Activated T-cell treated with anti-CD3 and anti-CD28 coated beads, Interleukin-2, amount 50 U/mL, for 4 hours (primary cell): ENCODE data around the gene UBE2E2. TPM values are rescaled to one million over a fixed set of nuclear protein-coding genes. Genes with fewer than 3 reads are reported as not detected.

Experiments
- ATAC-seq, 2 donors: fragments of 200-7000 bp; cut with Tn5 transposase; one replicate each; pipeline ENCODE4 v1.10.0; 2021
- DNase-seq: peaks from one replicate; pipeline ENCODE4 v3.0.0-alpha.2; 2020
- H3K27me3 Mint-ChIP-seq: one replicate; pipeline ENCODE4 v1.8.0; 2021; ENCODE audit warnings: low read depth, mixed read lengths
- H3K36me3 Mint-ChIP-seq: one replicate; pipeline ENCODE4 v1.8.0; 2022; ENCODE audit warnings: mixed read lengths; ENCODE audit not compliant: insufficient read depth
- H3K4me1 Mint-ChIP-seq: one replicate; pipeline ENCODE4 v1.8.0; 2021; ENCODE audit warnings: low read depth, mixed read lengths
- H3K4me3 Mint-ChIP-seq: one replicate; pipeline ENCODE4 v1.8.0; 2021; ENCODE audit warnings: mild to moderate bottlenecking, moderate library complexity, mixed read lengths
- H3K9me3 Mint-ChIP-seq: one replicate; pipeline ENCODE4 v1.8.0; 2021; ENCODE audit warnings: mixed read lengths
- total RNA-seq, 3 donors: library from RNA; stranded (reverse); gene quantifications; one replicate each; pipeline ENCODE4 v1.2.1, GENCODE V29; 2021

The UBE2E2 gene
- total RNA-seq, 3 donors from 2014 or later: 8.7 to 11.5 (median 10.4) TPM

DNA sequence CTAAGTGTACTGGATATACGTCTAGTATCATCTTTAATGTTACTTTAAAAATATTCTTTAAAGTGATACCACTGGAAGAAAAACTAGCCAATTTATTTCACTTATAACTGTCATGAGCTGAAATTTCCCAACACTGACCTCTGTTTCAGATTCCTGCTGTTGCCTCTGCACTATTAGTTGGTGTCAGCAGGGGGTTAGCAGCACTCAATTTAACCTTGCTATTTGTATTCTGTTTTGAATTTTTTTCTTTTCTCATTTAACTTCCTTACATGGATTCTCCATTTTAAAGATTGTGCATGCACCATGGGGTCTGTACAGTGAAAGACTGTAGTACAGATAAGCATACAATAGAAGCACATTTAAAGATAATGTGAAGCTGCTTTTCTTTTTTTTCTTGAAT lies 169.2 kb downstream of the UBE2E2 start:
- Mint-ChIP-seq H3K4me3 (no peak overlapping the region), H3K9me3 (no peaks in the 10 kb centered on the region), H3K36me3 (no peaks in the 10 kb centered on the region), H3K27me3 (no peaks in the 10 kb centered on the region), H3K4me1 (peaks cover 3% of the 10 kb centered on the region)
- DNase-seq (no peak), ATAC-seq (no peak)

DNA sequence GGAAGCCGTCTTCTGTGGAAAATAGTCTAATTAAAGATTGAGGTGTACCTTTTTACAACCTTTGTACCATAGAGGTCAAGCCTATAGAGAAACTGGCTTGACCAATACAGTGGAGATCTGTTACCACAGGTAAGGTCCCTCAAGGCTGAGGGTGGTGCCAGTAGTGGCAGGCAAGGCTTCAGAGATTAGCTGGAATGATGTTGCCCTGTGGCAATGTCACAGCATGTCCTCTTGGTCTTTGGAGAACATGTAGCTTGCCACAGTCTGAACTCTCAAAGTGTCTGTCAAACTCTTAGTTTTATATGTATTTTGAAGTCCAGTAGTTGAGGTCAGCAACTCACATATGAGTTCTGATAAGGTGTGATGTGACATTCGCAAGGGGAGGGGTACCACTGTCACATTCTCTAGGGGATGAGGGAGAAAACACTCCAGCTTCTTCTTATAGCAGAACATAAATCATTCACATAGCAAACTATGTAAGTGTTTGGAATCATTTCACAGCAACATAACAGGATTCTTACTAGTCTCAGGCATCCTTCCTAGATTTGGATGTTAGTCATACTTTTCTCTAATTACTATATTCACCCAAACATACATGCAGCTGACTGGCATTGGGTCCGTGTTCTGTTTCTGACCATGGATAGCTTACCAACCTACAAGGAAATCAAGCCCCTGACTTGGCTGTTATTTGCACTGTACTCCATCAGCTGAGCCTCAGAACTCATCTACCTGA lies 173.6 kb downstream of the UBE2E2 start:
- H3K36me3 Mint-ChIP-seq: no peaks in the 10 kb centered on the region
- ATAC-seq: no peak
- no peaks in the 10 kb centered on the region for H3K4me1 Mint-ChIP-seq
- no peak overlapping the region for H3K4me3 Mint-ChIP-seq
- no peak for DNase-seq
- no peaks in the 10 kb centered on the region for H3K27me3 Mint-ChIP-seq
- H3K9me3 Mint-ChIP-seq: no peaks in the 10 kb centered on the region

DNA sequence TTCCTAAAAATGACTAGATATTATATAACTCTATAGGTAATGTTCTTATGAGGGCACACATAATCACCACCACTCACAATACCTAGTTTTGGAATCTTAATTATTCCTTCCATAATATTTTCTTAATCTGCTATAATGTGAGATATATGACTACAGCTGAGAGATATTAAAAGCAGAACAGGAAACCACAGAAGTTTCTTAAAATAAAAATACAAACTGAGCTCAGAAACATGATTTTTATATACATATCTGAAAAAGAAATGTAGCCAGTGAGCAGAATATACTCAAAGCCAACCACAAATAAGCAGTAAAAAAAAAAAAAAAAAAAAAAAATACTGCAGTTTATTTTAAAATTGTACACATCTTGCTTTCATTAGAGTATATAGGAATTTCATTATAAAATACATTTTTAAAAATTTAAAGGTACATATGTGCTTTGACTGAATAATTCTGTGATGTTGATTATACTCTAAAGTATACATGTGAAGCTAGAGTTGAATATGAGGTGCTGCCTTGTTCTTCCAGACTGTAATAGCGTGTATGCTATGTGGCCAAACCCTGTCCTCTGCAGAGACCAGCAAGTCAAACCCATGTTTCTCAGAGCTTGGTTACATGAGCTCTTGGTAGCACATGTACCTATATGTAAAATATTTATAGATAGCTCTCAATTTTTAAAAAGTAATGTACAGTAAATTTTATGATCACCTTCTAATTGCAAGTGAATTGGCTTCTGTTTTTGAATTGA lies 175.0 kb downstream of the UBE2E2 start:
- no peaks in the 10 kb centered on the region for H3K9me3 Mint-ChIP-seq
- DNase-seq: no peak
- no peak overlapping the region for H3K4me3 Mint-ChIP-seq
- no peak for ATAC-seq
- no peaks in the 10 kb centered on the region for H3K36me3 Mint-ChIP-seq
- no peaks in the 10 kb centered on the region for H3K4me1 Mint-ChIP-seq
- H3K27me3 Mint-ChIP-seq: no peaks in the 10 kb centered on the region

DNA sequence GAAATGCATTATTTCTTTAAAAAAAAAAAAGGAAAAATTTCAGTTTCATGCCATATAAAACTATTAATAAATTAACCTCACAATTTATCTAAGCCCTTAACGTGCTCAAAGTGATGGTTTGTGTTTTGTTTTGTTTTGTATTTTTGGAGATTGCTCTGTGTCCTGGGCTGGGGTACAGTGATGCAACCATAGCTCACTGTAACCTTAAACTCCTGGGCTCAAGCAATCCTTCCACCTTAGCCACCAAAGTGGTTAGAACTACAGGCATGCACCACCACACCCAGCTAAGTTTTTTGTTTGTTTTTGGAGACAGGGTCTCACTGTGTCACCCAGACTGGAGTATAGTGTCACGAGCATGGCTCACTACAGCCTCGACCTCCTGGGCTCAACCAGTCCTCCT lies 180.7 kb downstream of the UBE2E2 start:
- Mint-ChIP-seq H3K4me1 (peaks cover 5% of the 10 kb centered on the region), H3K27me3 (no peaks in the 10 kb centered on the region), H3K4me3 (no peak overlapping the region), H3K36me3 (no peaks in the 10 kb centered on the region), H3K9me3 (no peaks in the 10 kb centered on the region)
- ATAC-seq (no peak), DNase-seq (no peak)

DNA sequence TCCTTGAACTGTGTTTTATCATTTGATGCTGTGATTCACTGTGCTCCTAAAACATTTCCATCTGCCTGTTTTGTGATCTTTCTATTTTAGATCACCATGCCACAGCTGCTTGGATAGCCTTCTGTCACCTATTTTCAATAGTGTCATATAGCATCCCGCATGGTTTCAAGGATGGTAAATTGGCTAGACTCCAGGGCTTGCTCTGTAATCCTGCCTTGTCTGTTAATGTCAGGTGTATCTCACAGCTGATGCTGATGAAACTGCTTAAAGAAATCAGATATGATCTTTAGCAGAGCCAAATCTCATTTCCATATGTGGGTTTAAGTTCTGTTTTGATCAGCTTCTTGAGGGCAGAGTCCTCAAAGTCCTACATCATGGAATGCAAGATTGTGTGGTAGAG lies 182.2 kb downstream of the UBE2E2 start:
- H3K36me3 Mint-ChIP-seq: no peaks in the 10 kb centered on the region
- no peaks in the 10 kb centered on the region for H3K27me3 Mint-ChIP-seq
- peaks cover 6% of the 10 kb centered on the region for H3K4me1 Mint-ChIP-seq
- ATAC-seq: no peak
- no peak for DNase-seq
- H3K9me3 Mint-ChIP-seq: no peaks in the 10 kb centered on the region
- H3K4me3 Mint-ChIP-seq: no peak overlapping the region

DNA sequence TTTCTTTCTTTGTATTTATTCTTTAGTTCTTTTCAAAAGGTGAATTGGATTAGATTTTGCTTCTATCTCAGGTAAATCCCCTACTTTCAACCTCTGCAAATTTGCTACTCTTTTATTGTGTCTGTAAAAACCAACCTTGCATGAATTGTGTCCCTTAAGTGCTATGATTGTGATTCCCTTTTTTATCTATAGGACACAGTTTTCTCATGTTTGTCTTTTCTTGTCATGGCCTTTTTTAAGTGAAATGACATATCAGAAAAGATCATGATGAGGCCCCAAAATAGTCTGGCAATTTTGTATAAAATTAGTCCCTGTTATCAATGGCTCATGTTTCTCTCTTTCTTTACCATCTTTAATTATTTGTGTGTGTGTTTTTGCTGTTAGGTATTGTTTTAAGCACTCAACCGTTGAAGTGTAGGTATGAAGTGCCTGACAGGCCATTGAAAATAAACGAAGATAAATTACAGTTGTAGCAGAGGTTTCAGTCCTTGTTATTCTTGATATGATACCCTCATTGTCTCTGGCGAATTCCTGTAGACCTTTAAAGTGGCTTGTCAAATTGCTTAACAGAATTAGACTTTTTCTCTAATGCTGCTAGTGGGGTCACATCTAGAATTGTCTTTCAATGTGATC lies 184.3 kb downstream of the UBE2E2 start:
- Mint-ChIP-seq H3K9me3 (no peaks in the 10 kb centered on the region), H3K4me1 (peaks cover 12% of the 10 kb centered on the region), H3K27me3 (no peaks in the 10 kb centered on the region), H3K36me3 (no peaks in the 10 kb centered on the region), H3K4me3 (no peak overlapping the region)
- DNase-seq (no peak), ATAC-seq (no peak)

DNA sequence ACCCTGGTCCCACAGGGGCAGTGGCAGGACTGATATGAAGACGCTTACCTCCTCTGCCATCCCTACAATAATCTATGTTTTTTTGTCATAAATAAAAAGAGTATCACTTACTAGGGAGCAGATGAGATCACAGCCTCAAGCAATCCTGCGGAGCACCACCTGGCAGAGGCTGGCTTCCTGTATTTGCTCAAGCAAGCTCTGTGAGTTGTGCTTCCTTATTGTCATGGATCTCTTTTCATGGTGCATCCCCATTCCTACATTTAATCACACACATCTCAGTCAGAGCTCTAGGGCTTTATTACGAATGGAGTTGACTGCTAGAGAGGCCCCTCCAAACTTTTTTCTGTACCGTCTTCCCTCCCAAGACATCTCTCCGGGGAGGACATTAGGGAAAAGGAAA lies 186.0 kb downstream of the UBE2E2 start:
- Mint-ChIP-seq H3K4me1 (peaks cover 12% of the 10 kb centered on the region), H3K36me3 (no peaks in the 10 kb centered on the region), H3K9me3 (no peaks in the 10 kb centered on the region), H3K27me3 (no peaks in the 10 kb centered on the region), H3K4me3 (no peak overlapping the region)
- ATAC-seq (no peak), DNase-seq (no peak)

DNA sequence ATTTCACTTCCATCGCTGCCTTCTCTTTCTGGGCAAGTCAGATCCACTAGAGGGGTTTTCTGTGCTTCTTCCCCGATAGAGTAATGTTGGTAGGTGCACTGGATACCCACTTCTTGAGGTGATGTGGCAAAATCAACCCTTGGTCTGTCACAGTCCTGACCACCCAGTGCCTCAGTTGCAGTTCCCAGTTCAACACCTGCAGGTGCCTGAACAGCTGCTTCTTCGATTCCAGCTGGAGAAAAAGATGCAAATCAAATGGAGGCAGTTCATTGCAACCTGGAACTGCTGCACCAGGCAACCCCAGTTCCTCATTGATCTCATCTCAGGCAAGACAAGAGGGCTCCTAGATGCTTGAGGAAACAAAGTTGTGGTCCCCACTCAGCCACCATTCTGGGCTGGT lies 186.6 kb downstream of the UBE2E2 start:
- Mint-ChIP-seq H3K27me3 (no peaks in the 10 kb centered on the region), H3K36me3 (no peaks in the 10 kb centered on the region), H3K4me1 (peaks cover 12% of the 10 kb centered on the region), H3K9me3 (no peaks in the 10 kb centered on the region), H3K4me3 (no peak overlapping the region)
- ATAC-seq (no peak), DNase-seq (no peak)

DNA sequence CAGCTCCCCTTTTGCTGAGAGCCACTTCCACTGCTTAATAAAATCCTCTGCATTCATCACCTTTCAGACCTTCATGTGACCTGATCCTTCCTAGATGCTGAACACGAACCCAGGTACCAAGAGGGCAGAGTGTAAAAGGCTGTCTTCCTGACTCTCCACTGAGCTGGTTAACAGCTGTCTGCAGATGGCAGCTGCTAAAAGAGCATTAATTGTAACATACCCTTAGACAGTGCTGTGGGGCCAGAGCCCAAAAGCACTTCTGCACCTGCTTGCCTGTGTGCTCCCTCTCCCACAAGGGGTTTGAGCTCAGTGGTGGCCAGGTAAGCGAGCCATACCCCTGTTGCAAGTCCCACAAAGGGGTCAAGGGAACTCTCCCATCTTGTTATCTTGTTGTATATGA lies 187.3 kb downstream of the UBE2E2 start:
- H3K4me1 Mint-ChIP-seq: peaks cover 7% of the 10 kb centered on the region
- H3K27me3 Mint-ChIP-seq: no peaks in the 10 kb centered on the region
- DNase-seq (no peak), ATAC-seq (no peak)
- H3K4me3 Mint-ChIP-seq: no peak overlapping the region
- H3K36me3 Mint-ChIP-seq: no peaks in the 10 kb centered on the region
- H3K9me3 Mint-ChIP-seq: no peaks in the 10 kb centered on the region

DNA sequence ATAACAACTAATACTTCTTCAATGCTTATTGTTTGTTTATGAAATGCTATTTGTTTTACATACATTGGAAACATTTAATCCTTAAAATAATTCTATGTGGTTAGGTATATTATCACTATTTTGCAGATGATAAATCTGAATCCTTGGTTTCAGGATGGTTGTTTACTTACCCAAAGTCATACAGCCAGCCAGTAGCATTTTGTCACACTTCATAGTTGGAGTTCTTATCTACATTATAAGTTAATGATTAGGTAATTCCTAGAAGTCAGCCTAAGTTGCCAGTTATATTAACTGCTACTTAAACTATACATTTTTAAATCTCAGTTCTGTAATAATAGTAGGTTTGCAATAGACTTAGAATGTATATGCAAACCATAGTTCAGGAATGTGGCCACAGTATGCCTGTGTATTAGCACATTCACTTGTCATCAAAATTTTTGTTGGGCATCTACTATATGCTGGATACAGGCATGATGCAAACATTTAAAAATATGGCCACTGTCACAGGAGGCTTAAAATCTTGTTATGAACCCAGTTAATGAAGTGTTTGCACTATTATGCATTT lies 187.9 kb downstream of the UBE2E2 start:
- H3K27me3 Mint-ChIP-seq: no peaks in the 10 kb centered on the region
- no peaks in the 10 kb centered on the region for H3K9me3 Mint-ChIP-seq
- no peak for ATAC-seq
- DNase-seq: no peak
- no peak overlapping the region for H3K4me3 Mint-ChIP-seq
- H3K4me1 Mint-ChIP-seq: peaks cover 7% of the 10 kb centered on the region
- H3K36me3 Mint-ChIP-seq: no peaks in the 10 kb centered on the region

DNA sequence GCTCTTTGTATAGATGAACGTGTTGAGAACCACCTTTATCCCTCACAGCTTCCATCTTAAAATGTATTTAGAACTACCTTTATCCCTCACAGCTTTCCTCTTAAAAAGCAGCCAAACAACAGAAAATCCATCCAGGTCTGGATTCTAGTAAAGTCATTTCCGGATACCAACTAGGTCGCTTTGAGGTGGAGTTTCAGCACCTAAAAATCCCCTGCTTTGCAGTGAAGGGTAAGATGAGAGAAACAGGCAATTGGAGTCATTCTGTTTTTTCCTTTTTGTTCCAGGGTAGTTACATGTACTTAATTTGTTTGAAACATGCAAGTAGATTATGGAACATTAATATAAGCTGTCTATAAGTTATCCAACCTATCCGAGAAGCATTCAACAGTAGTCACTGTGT lies 192.0 kb downstream of the UBE2E2 start:
- ATAC-seq: no peak
- Mint-ChIP-seq H3K36me3 (no peaks in the 10 kb centered on the region), H3K27me3 (no peaks in the 10 kb centered on the region)

DNA sequence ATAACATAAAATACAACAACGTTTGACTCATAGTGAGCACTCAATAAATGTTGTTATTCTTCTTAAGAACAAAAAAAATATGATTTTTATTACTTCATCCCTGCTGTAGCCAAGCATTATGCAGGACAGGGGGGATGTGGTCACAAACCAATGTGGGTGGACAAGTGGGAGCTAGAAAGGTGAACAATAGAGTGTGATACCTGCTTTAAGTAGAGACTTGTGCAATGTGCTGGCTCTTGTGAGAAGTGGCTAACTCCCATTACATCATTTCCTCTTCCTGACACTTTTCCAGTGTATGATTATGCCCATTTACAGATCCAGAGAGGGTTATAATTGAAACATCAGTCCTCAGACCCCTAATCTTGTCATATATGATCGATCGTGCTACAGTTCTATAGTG lies 193.6 kb downstream of the UBE2E2 start:
- Mint-ChIP-seq H3K4me3 (no peak overlapping the region), H3K36me3 (no peaks in the 10 kb centered on the region), H3K9me3 (no peaks in the 10 kb centered on the region), H3K27me3 (no peaks in the 10 kb centered on the region), H3K4me1 (peaks cover 4% of the 10 kb centered on the region)
- ATAC-seq (no peak), DNase-seq (no peak)

More for the DNA sequence above, 192.0 kb downstream of the UBE2E2 start:
- Mint-ChIP-seq H3K4me3 (no peak overlapping the region), H3K4me1 (peaks cover 8% of the 10 kb centered on the region), H3K9me3 (no peaks in the 10 kb centered on the region)
- no peak for DNase-seq

DNA sequence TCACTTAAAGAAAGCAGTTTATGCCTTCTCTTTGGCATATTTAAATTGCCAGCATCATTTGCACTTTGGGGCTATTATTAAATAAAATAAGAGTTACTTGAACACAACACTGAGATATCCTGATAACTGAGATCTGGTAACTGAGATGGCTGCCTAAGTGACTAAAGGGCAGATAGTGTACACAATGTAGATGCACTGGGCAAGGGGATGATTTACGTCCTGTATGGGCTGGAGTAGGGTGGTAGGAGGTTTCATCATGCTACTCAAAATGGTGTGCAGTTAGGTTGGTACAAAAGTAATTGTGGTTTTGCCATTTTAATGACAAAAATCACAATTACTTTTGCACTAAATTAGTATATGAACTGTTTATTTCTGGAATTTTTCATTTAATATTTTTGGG lies 196.1 kb downstream of the UBE2E2 start:
- no peaks in the 10 kb centered on the region for H3K9me3 Mint-ChIP-seq
- ATAC-seq: no peak
- no peaks in the 10 kb centered on the region for H3K27me3 Mint-ChIP-seq

DNA sequence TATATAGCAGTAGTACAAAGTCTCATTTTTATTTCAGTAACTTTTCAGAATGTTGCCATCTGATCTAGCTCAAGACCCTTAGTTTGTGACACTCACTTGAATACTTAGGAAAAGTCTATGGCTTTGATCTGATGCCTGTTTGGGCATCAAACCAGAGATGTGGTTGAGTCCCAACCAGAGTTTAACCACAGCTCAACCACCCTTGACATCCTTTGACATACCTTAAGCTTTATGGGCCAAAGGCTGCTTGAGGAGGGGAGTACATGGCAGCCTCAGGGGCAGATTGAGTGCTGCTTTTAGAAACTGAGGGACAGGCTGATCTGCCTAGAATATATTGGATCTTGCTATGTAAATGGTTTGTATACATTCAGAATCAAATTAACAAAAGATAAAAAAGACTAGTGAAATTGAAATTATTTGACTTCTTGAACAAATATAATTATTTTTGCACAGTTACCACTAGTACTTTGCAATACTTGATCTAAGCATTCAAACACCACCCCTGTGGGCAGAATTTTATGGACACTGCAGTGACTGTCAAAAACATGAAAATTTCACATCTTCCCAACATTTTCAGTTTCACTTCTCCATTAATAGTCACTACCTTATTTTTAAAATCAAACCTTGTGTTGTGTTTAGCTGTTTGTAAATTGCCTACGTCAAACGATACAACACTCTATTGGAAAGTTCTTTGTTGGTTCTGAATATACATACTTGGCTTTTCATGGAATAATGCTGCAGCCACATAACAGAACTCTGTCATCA lies 199.8 kb downstream of the UBE2E2 start:
- Mint-ChIP-seq H3K27me3 (no peaks in the 10 kb centered on the region), H3K4me1 (peaks cover 7% of the 10 kb centered on the region), H3K9me3 (no peaks in the 10 kb centered on the region), H3K36me3 (no peaks in the 10 kb centered on the region), H3K4me3 (no peak overlapping the region)
- DNase-seq (no peak), ATAC-seq (no peak)

More for the DNA sequence above, 196.1 kb downstream of the UBE2E2 start:
- H3K4me1 Mint-ChIP-seq: peaks cover 9% of the 10 kb centered on the region
- no peak for DNase-seq
- no peaks in the 10 kb centered on the region for H3K36me3 Mint-ChIP-seq
- no peak overlapping the region for H3K4me3 Mint-ChIP-seq
